IPS-NIHi7 (cell line): ENCODE measurements around the gene KIF3A.

Experiments
- DNase-seq: peaks from one replicate; pipeline ENCODE4 v3.0.0; 2012; ENCODE audit warnings: mixed read lengths; ENCODE audit errors: extremely low spot score

KIF3A gene

GRCh38 chr5:132770476-132771159 is 33.3 kb upstream of the KIF3A start:
- DNase-seq, result peak; percentile 31

GRCh38 chr5:132768485-132768868 is 31.1 kb upstream of the KIF3A start:
- no peak for DNase-seq

GRCh38 chr5:132767150-132767549 is 29.8 kb upstream of the KIF3A start:
- DNase-seq, result no peak

GRCh38 chr5:132766806-132767055 is 29.4 kb upstream of the KIF3A start:
- DNase-seq, result no peak

- DNase-seq, result no peak
Observed at GRCh38 chr5:132766020-132766805, 28.9 kb upstream of the KIF3A start.

GRCh38 chr5:132765311-132766019 is 28.1 kb upstream of the KIF3A start:
- DNase-seq, result no peak

- DNase-seq, result no peak
Observed at GRCh38 chr5:132764671-132765238, 27.4 kb upstream of the KIF3A start.

GRCh38 chr5:132764051-132764450 is 26.7 kb upstream of the KIF3A start:
- no peak for DNase-seq

- no peak for DNase-seq
Observed at GRCh38 chr5:132763181-132764036, 26.1 kb upstream of the KIF3A start.

GRCh38 chr5:132762246-132763000 is 25.1 kb upstream of the KIF3A start:
- DNase-seq, result no peak

GRCh38 chr5:132761321-132762240 is 24.2 kb upstream of the KIF3A start:
- DNase-seq, result no peak

- no peak for DNase-seq
Observed at GRCh38 chr5:132760601-132761317, 23.4 kb upstream of the KIF3A start.

GRCh38 chr5:132760049-132760420 is 22.7 kb upstream of the KIF3A start:
- DNase-seq, result no peak

GRCh38 chr5:132759114-132760048 is 22.0 kb upstream of the KIF3A start:
- DNase-seq, result no peak

GRCh38 chr5:132758451-132758850 is 21.1 kb upstream of the KIF3A start:
- DNase-seq, result no peak

- no peak for DNase-seq
Observed at GRCh38 chr5:132756542-132756941, 19.2 kb upstream of the KIF3A start.

- DNase-seq, result no peak
Observed at GRCh38 chr5:132754947-132755346, 17.6 kb upstream of the KIF3A start.

- DNase-seq, result no peak
Observed at GRCh38 chr5:132754111-132754510, 16.8 kb upstream of the KIF3A start.
